ELR (cell line): ENCODE data around the gene KCNJ15.

ENCODE experiments used
- DNase-seq: peaks from one replicate; pipeline ENCODE4 v3.0.0-alpha.2; 2015; ENCODE audit warnings: low read depth

KCNJ15 gene

DNA sequence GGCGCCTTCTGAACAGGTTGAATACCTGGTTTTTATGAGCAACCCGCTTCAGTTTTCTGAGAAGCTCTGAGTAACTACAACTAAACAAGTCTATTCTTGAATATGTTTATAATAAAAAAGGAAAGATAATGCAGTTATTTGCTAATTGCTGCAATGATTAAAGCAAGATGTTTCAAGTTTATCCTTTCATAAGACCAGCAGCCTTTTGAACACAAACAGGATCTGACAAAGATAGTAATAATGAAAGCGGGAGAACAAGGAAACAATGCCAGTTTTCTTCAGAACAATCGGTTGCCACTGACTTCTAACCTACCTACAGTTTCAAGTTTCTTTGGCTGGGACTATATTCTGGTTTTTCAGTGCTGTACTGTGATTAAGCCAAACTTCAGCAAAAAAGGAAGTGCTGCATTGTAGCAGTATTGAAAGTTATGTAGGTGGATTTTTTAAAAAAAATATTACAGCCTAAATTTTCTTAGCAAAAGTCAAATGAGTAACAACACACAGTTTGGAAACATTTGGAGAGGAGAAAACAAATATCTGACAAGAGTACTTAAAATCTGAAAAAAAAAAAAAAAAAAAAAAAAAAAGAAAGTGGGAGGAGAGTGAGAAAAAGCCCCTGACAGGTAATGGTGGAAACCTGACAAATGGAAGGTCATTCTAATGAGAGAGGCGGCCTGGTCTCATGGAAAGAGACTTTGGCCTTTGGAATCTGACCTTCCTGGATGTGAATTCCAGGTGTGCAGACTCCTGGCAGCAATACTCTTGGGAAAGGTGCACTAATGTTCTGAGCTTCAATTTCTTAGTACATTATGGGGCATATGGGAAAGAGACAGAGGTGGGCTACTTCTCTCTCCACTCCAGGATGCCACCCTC lies 11.4 kb downstream of the KCNJ15 start:
- no peak for DNase-seq

DNA sequence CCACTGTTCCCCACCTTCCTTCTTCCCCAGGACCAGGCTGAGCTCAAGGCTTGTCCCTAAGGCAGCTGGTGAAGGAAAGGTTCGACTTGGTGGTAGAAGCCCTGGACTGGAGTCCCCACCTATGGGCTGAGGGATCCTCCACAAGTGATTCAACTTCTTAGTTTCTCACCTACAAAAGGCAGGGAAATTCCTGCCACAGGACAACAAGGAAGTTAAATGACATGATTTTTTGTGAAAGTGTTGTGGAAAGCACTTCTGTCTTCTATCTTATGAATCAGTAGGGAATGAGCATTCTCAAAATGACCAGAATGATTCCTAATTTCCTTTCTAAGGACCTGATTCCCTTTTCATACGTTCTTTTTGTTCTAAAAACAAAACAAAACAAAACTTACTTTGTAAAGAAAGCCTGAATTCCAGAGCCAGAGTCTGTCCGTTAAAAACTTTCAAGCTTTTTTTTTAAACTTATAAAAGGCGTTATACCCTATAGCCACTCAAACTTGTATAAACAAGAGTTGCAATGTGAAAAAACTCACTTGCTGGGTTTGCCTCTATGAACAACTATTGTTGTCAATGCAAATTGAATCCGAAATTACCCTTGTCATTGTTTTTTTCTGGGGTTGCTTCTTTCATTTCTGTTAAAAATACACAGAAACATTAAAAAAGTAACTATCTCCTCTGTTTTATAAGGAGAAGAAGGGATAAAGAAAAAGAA lies 12.2 kb downstream of the KCNJ15 start:
- no peak for DNase-seq

DNA sequence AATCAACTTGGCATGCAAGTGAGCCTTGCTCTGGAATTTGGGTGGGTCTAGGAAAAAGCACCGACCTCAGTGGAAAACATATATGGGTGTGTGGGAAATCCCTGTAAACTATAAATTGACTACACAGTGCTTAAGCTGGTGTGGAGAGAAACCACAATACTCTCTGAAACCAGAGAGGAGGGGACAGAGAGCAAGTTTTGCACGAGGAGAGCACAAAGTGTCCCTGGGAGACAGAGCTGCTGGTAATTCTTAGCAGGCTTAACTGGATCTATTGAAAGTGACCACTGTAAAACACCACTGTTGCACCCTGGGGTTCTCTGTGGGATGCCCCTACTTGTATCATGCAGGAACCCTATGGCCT lies 12.8 kb downstream of the KCNJ15 start:
- DNase-seq = no peak

DNA sequence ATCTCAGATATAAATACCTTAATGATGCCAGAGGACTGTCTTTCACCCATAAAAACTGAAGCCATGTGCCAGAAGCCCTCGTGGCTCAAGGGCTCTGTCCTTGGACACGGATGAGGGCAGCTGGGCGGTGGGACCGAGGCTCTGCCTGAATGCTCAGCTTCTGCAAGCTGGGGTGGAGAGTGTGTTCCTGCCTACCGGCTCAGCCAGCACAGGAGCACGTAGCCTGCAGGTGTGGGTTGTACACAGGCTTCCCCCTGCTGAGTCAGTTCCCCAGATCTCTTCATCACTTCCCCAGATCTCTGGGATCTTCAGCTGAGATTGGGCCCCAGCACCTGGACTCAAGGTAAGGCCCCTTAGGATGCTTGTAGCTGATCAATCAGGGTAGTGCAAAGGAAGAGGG lies 15.4 kb downstream of the KCNJ15 start:
- DNase-seq = no peak

DNA sequence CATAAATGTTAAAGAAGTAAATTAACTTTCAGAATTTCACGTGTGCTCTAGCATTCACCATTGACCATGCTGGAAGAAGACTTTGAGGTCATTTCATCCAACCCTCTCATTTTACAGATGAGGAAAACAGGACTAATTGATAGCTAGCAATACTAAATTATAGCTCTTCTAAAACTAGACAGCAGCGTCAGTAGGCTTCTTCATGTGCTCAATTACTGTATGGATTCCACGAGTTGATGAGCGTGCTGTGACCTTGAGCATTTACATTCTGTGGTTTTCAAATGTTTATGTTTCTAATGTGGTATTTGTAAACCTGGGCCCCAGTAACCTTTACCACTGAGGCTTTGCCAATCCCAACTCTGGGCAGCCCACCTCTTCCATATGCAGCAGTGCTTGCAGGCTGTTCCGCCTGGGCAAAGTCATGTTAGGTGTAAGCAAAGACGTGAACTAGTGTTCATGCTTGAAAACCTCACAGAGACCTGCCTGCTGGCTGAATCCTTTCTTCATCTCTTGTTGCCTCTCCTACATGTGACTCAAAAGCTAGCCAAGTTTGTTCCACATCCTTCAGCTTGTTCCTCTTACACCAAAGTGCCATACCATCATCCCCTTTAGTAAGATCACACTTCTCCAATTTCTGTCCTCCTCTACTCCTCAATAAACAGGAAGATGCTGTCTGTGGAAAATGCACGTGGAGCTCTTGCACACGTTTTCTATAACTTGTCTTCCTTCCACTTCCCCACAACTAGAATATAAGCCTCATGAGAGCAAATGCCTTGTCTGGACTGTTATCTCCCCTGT lies 17.2 kb downstream of the KCNJ15 start:
- peak; percentile 57 for DNase-seq

DNA sequence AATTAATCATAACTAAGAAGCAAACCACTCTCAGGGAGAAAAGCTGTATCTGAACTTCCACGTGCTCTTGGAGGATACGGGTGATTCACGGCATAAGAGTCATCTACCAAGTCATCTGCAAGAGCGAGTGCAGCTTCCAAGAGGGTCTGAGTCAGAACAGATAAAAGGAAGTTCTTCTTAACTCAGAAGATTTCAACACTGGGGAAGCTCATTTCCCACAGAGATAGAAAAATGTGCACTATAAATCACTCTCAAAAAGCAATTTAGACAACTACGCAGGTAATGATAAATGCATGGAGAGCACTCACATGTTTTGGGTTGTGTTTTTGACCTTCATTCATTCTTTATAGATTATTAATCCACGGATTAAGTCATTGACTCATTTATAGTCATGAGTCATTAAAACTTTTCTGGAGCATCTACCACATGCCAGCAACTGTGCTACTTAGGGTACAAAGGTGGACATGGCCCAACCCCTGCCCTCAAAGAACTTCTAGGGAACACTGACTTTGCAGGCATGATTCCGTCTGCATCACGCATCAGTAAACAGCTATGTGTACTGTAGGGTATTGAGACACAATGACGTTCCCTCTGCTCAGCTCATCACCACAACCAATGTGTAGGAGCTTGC lies 20.8 kb downstream of the KCNJ15 start:
- DNase-seq = peak; percentile 99

DNA sequence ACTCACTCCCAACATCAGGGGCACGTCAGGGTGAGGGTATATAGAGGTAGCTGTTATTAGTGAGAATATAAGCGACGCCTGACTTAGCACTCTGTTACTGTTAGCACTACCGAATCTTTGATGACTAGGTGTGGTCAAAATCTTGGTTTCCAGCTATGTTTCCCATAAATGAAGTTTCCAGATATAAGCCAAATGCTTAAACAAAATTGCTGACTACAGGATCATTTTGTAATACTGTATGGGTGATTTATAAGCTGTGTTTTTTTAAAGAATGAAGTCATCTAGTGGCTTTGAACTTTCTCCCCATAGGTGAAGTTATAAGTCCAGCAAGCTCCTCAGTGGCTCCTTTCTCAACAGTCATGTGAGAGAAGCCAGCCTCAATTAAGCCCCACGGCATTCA lies 23.7 kb downstream of the KCNJ15 start:
- DNase-seq = no peak

DNA sequence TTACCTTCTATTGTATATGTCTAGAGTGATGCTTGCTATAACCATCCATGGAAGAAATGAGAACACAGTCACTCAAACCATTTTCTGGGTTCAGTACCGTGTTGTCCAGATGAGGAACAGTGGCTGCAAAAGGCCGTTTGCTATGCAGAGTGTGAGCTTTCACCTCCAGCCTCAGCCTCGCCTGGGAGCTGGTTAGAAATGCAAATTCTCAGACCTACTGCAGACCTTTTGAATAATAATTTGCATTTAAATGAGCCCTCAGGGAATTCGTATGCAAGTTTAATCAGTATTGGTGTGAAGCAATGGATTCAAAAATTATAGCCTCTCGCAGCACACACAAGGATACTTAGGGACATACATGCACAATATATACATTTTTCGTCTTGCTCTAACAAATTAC lies 24.1 kb downstream of the KCNJ15 start:
- DNase-seq = no peak

DNA sequence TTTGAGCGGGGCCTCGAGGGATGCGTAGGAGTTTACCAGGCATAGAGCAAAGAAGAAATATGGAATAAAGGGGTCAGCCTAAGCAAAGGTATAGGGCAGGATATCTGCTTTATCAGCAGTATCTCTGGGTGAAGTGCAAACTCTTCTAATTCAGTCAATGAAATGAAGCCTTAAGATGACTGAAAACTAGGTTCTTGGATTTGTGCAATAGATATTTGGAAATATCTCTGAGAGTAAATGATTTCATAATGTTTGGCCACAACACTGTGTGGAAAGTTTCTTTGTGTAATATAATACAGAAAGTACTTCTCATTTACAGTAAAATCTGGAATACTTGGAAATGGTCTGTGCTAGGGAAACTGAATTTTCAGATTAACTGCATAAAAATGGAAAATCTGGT lies 26.1 kb downstream of the KCNJ15 start:
- no peak for DNase-seq

DNA sequence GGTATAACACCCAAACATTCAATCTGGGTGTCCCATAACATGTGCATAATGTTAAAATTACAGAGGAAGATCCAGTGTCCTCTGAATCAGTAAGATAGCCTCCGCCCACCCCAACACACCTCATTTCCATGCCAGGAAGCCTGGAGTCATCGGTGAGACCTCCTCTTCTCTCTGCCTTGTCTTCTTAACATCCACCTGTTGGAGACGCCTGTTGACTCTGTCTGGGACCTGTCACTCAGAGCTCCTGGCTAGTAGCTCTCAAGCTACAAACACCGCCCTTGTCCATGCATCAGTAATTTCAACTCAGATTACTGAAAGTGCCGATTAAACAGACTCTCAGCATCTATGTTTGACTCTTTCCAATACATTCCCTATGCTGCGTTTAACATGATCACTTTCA lies 27.4 kb downstream of the KCNJ15 start:
- DNase-seq = no peak

DNA sequence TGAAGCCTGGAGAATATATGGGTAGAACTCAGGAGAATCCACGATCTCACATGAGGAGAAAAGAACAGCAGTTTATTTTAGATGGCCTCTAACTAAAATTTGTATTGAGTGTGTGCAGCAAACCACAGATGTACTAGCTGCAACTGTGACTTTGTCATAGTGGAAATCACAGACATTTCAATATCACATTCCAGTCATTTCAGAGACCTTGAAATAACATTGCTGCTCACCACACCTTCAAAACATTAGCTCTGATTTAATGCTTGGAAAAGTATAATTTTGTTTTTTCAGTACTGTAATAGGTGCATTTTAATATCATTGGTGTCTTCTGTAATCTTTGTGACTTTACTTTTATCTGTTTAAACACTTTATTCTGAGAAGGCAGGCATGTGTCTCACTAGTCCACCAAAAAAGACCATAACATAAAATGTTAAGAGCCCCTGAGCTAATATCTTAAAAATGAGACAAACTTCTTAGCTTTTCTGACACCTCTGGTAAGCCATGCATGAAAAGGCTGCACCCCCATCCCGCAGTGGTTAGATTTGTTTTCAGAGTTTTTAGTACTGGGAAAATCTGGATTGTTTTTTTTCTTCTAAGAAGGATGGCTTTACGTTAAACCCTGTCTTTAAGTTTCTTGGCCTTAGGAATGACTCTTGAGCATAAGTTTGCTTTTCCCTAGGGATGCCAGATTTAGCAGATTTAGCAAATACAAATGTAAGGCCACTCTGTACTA lies 30.1 kb downstream of the KCNJ15 start:
- no peak for DNase-seq

DNA sequence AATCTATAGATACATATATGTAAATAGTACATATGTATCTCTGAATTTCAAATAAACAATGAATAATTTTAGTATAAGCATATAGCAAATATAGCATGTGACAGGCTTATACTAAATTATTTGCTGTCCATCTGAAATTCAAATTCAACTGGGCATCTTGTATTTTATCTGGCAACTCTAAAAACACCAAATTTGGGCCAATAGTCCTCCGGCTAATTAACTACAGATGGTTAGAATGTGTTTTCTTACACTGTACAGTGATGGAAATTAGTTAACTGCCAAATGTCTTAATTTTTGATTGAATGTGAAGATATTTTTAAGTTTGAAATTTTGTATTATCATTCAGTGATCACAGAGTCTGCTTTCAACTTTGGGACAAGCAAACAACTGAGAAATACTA lies 30.7 kb downstream of the KCNJ15 start:
- no peak for DNase-seq

DNA sequence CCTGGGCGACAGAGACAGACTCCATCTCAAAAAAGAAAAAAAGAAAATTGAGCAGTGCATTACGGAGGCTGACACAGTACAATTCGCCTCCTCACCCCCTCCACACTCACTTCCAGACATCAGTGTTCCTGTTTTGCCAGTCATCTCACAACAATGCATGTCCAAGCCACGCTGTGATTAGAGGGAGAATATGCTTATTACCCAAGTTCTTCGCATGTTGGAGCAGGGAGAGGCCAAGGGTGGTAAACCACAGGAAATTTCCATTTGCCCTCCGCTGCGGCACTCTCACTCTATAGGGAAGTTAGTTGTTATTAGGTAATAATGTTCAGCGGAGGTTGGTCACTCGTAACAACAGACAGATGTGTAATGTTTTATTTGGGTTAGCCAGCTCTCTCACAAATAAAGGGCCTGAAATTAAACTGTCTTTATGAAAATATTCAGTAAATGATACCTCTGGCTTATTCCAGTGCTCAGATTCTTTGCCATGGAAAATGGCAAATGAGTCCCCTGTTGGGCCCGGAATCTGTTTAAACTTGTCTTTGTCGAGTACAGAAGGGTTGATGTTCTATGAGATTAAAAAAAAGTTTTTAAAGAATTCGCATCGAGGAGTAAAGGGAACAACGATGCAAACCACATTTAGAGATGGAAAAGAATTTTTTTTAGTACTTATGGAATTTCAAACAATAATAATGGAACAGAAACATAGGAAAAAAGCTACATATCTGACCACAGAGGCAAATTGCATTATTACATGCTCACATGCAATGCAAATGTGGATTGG lies 33.1 kb downstream of the KCNJ15 start:
- DNase-seq = peak; percentile 98

DNA sequence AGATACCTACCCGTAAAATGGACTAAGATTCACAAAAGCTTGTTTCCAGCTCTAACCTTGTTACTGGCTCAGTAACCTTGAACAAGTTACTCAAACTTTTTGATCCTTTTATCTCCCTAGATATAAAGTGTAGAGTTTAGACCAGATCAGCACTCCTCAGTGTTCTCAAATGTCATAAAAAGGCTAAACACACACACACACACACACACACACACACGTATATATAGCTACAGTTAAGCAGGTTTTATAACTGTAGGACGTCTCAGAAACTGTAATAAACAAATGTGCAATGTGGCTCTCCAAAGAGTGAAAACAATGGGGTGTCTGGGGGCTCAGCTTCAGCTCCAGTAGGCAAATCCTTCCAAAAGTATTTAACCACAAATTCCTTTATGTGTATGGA lies 34.0 kb downstream of the KCNJ15 start:
- DNase-seq = no peak

DNA sequence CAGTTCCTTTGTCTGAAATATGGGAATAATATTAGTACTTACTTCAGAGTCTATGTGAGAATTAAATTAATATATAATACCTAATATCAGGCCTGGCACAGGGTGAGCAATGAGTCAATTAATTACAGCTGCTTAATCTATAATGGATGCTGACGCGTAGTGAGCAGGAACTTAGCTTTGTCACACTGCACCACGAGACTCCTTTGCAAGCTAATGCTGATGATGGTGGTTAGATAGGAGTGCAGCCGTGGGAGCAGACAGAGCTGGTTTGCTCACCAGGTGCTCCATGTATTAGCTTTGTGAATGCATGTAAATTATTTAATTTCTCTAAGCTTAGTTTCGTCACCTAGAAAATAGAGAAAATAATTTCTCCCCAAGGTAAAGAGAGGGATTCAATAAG lies 35.1 kb downstream of the KCNJ15 start:
- no peak for DNase-seq

DNA sequence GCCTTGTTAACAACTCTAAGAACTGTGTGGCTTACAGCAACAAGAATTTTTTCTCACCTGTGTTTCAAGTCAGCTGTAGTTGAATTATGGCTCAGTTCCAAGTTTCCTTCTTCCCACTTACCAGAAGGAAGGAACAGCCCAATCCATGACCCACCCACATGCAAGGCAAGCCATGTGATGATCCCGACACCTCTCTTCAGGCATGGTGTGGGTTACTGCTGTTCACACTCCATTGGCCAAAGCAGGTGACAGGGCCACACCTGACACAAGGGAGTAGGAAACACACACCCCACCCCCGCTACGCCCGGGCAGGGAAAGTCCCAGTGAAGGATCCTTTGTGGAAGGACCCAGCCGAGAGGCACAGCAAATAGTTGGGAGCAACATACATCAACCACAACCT lies 36.3 kb downstream of the KCNJ15 start:
- DNase-seq = no peak

DNA sequence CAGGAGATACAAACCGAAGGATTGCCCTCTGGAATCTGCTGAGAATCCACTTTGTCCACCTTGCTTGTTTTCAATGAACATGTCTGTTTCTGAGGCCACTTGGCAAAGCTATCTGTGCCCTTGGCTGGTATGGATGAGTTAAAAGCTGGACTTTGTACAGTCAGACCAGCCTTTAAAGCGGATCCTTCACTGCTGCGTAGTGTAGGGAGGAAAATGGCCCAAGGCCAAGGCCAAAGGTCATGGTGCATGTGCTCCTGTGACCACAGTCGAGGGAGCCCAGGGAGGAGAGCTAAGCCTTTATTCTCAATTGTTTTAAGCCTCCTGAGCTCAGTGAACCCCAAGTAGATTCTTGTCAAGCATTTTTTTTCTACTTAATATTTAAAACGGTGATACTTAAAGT lies 37.0 kb downstream of the KCNJ15 start:
- DNase-seq = no peak

DNA sequence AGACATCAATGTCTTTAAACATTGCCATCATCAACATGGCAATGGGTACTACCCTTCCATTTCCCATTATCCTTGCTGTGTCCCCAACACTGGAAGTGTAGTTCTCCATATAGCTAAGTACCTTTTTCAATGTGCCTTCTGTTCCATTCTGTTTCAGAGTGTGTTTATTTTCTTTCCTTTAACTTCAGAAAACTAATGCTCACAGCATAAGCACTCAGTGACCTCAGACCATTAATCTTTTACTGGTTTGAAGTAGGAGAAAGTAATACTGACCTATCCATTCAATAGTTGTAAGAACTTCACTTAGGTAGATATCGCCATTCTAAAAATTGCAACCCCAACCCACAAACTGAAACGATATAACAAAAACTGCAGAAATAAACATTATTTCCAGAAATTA lies 37.8 kb downstream of the KCNJ15 start:
- no peak for DNase-seq

DNA sequence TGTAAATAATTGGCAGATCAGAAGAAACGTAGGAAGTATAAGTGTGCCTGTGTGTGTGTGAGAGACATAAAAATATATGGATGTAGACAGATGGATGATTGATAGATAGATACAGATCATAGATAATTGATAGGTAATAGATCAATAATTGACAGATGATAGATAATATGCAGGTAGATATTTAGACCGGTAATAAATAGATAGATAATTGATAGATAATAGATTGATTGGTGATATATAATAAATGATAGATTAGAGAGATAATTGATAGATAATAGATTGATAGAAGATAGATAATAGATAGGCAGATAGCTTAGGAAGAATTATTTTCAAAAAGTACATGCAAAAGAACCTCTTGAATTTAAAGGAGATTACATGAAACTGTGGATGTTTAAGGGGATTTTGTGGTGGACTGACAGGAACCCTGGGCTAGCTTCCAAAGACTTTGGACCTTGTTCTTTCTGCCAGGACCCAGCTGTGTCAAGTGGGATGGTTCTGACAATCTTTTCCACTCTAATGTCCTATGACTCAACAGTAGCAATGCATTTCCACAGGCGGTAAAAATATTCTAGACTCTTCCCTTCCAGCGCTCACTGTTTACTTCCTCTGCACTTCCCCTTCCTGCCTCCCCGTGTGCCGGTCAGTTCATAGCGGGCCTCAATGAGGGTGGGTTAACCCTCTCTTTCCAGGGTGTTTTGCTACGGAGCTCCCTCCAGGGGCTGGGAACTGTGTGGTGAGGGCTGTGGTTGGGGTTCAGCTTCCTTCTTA lies 39.4 kb downstream of the KCNJ15 start:
- DNase-seq = peak; percentile 45

DNA sequence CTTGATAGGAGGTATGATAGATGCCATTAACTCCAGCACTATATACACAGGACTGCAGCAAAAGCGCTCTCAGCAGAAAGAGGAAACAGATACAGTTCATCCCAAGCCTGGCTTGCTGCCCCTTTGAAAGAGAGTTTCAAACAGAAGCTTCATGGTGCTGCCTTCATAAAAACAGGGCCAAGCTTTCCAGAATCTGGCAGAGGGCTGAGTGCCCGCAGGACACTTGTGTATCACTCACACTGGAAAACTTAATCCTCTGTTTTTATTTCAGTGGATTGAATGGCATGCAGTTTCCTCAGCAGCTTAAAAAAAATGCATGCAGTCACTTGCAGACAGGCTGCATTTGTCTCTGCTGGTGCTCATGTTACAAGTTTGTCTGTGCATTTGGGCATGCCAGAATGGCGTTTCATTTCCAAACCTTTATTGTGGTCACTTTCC lies 40.4 kb downstream of the KCNJ15 start:
- peak; percentile 64 for DNase-seq
